Measurements from ENCODE around the gene FRMD6. TPM values are rescaled to one million over a fixed set of nuclear protein-coding genes. Genes with fewer than 3 reads are reported as not detected.
"Not testable (repeated sequence)": the region's sequence is repeated elsewhere in the genome, so short reads cannot be mapped to it uniquely, and the experiment has no call there.

Gene FRMD6
- polyA plus RNA-seq, 3 donors: 17.7 to 20.5 (median 19.6) TPM

DNA sequence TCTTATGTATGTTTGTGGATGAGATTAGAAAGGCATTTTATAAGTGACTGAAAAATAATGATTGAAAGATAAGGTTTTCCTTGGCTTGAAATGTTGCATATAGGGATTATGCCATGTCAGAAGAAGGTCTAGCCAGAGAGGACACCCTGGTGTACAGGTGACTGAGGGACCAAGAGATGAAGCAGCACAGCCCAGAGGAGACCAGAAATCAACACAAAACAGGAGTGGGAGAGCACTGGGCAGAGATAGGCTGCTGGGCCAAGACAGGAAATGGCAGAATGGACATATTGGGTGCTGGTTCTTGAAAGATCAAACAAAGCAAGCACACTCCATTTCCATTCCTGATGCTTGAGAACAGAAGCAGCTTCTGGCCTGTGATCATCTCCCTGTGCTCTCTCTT lies 24.4 kb upstream of the FRMD6 start:
- no peak for DNase-seq (ENCODE audit: low read depth in 3 of 3, low spot score in 2 of 3)

DNA sequence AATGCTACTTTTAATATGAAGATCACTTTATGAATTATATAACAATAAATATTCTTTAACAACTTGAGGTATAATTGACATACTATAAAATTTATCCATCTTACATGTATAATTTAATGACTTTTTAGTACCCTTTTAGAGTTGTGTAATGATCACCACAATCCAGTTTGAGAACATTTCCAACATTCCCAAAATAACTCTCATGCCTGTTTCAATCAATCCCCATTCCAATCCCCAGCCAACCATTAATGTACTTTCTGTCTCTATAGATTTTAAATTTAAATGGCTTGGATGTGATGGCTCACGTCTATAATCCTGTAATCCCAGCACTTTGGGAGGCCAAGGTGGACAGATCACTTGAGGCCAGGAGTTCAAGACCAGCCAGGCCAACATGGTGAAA lies 23.5 kb upstream of the FRMD6 start:
- no peak for DNase-seq (ENCODE audit: low read depth in 3 of 3, low spot score in 2 of 3)

DNA sequence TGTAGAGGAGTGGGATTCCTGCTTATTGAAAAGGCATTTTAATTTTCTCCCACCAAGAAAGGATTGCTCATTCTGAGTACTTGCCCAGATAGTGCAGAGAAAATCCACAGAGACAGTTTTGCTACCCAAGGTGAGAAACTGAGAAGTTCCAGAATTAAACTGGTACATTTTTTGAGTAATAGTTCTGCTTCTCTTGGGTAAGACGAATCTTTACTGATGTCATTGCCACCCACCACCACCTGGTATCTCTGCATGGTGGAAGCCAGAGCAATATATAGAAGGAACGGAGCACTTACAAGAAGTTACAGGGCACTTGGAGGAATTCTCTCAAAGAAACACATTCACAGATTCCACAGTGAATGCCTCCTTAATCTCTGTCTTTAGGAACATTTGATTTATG lies 20.7 kb upstream of the FRMD6 start:
- DNase-seq (ENCODE audit: low read depth in 3 of 3, low spot score in 2 of 3): no peak

DNA sequence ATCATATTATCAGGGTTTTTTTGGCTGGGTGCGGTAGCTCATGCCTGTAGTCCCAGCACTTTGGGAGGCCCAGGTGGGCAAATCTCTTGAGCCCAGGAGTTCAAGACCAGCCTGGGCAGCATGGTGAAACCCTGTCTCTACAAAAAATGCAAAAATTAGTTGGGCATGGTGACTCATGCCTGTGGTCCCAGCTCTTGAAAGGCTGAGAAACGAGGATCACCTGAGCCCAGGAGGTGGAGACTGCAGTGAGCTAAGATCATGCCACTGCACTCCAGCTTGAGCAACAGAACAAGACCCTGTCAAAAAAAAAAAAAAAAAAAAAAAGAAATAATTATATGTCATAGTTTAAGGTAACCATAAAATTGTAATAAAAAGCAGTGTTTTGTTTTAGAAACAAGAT lies 18.4 kb upstream of the FRMD6 start:
- DNase-seq (ENCODE audit: low read depth in 3 of 3, low spot score in 2 of 3): not testable (repeated sequence)

DNA sequence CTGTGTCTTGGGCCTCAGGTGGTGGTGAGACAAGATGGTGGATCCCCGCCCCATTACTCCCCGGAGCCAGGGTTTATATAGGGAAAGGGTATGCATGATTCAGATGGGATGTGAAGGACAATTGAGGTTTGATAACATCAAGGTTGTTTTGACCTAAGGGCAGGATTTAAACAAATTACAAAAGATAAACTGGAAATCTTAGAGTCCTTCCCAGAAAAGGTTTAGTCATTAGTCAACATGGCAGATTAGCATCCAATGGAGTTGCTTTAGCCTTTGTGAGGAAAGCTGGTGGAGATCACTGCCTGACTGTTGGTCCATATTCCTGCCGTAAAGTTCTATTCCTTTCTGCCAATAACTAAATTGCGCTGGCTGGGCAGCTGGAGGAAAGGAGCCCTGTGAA lies 15.6 kb upstream of the FRMD6 start:
- DNase-seq (ENCODE audit: low read depth in 3 of 3, low spot score in 2 of 3): no peak

DNA sequence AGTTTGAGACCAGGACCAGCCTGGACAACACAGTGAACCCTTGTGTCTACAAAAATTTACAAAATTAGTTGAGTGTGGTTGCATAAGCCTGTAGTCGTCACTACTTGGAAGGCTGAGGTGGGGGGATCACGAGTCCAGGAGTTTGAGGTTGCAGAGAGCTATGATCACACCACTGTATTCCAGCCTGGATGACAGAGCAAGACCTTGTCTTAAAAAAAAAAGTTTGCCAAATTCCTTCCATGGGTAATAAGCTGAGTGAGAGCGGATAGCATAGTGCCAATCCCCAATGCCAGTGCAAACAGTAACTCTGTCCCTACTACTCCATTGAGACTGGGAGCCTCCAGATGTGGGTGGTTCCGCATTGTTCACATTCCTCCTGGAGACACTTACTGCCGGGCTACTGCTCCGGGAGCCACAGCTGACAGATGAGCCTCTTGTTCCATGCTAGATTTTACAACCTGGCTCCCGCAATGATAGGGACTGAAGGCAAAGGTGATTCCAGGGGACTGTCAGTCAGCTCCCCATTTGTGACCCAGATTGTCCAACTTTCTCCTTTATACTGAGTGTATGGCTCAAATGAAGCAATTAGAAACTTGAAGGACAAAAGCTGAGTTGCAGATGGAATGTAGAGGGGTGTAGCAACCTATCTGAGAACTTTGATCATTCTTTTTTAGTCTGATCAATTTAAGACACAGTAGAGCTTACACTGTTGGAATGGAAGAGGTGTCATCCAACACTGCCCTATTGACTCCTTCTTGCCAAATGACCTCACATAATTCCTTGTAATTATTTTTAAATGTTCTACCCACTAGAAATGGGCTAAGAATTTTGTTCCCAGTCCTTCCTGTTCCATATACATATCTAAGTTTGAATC lies 13.4 kb upstream of the FRMD6 start:
- DNase-seq (ENCODE audit: low read depth in 3 of 3, low spot score in 2 of 3): no peak

DNA sequence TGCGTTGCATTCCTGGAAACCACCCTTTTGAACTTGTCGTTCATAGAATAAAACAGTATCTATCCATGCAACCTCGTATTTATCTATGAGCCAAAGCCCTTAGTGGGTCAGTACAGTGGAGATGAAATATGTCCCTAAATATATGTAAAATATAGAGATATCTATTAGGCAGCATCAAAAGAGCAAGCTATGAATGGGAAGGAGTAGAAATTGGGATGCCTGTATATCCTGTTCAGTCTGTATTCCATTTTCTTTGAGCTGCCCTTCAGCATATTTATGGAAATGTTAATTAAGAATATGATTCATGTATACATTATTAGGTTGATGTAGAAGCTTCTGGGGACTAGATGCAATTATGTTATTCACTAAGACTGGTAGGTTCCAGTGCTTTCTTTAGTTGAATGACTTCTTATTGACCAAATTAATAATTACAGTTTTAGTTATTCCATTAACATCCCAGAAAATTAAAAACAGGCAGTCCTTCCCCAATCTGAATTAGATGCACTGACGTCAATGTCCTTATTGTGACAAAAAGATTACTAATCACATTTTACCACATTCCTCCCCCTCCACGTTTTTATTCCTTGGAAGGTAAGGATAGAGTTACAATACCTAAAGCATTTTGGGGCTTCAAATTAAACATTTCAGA lies 11.9 kb upstream of the FRMD6 start:
- no peak for DNase-seq (ENCODE audit: low read depth in 3 of 3, low spot score in 2 of 3)

DNA sequence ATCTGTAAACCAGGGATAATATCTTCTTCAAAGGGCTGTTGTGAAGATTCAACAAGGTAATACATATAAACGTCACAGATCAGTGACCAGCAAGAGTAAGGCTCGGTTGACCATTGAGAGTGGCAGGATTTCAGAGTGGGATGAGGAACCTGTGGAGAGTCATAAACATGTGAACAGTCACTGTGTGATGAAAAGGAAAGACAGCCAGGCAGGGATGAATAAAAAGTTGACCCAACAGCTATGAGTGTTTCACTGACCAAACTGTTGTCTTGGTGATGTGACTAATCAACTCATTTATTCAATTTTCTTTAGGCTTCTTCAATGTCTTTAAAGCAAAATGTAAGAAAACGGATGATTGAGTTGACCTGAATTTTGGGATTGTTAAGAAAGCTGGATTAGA lies 8.6 kb upstream of the FRMD6 start:
- no peak for DNase-seq (ENCODE audit: low read depth in 3 of 3, low spot score in 2 of 3)

DNA sequence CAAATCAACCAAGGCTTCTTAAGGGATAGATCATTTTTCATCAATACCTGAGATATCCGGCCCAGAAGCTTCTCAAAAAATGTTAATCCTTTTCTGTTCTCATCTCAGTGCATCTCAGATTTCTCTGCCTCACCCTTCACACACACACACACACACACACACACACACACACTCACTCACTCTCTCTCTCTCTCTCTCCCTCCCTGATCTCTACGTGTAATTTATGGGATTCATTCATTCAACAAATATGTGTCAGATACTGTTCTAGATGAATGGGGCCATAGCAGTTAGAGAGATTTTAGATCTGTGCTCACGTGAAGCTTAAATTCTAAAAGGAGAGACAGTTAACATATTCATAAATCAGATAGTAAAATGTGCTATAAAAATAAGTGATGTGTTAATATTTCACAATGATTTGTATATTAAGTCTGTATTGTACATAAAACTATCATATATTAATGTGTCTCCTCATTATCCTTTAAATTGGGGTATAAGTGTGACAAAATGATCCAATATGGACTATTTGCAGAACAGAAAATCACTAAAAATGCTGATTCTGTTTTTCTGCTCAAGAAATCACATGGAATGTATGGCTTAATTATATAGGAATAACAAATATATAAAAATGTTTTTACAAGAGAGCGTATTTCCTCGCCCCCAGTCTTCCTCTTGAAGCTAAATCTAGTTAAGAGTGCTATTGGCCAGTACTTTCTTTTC lies 7.3 kb upstream of the FRMD6 start:
- no peak for DNase-seq (ENCODE audit: low read depth in 3 of 3, low spot score in 2 of 3)

DNA sequence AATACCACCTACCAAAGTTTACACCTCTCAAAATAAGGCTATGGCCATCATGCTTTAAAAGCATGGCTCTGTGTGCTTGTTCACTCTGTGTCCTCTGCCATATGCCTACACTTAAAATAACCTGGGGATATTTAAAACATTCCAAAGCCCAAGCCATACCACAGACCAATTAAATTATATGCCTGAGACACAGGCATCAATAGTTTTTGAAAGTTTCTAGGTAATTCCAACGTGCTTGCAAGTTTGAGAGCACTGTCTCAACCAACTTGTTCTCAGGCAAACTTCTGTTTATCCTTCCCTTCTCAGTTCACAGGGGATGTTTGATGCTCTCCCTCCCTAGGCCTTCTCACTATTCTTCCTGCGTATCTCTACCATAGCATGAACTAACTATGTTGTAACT lies 3.4 kb upstream of the FRMD6 start:
- DNase-seq (ENCODE audit: low read depth in 3 of 3, low spot score in 2 of 3): no peak

DNA sequence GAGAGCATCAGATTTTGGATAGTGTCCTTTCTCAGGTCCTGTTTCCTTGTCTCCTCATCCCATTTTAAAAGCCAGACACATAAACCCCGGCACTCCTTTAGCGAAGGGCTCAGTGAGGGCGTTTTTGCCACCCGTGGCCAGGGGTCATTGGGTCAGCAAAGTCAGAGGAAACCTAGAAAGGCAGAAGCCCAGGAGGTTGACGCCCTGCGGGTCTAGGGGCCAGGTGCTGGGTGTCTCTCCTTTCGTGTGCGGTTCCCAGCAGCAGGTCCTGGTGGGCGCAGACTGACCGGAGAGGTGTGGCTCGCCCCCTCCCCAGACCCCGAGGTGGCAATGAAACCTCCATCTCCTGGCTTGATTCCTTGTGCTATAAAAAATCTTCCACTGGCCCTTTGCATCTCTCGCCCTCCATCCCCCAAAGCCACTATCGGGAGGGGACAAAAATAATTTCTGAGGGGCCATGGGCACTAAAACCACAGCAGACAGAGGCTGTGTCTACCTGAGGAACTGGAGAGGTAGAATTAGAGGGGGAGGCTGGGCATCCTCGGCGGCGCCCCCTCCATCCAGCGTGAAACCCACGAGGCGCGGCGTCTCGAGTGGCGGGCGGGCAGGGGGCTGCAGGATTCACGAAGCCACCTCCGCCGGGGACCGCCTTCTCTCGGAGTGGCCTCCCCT lies 858 bp upstream of the FRMD6 start:
- DNase-seq (ENCODE audit: low read depth in 3 of 3, low spot score in 2 of 3): no peak

DNA sequence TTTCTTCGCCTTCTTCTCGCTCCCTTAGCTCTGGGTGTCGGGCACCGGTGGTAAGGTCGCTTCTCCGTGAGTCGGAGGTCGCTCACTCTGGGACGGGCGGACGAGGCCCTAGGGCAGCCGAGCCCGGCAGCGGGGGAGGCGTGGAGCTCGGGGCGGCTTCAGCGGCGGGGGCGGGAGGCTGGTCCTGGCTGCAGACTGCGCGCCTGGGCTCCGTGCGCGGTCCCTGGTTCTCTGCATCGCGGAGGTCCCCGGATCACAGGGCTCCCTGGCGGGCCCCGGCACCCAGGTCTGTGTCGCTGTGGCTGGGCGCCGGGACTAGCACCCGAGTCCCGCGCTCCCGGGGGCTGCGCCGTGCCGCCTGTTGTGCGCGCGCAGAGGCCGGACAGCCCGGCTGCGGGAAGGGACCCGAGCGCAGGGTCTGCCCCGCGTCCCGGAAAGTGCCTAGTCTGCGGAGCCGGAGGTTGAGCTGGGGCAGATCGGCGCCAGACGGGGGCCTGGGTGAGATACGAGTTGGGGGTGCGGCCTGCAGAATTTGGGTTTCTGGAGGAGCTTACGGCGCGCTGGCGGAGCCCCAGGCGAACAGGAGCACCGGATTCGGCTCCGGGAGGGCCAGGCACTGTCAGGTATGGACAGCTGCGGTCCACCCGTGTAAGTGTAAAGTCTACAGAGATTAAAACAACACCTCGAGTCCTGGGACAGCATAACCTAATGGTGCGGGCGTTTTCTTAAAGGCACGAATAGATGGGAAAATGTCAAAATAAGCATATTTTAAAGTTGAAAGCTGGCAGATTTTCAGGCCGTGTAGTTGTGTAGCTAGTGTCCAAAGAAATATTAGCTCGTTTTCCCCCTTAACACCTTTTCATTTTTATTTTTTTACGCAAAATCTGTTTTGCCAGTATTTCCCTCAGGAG lies 713 bp downstream of the FRMD6 start:
- no peak for DNase-seq (ENCODE audit: low read depth in 3 of 3, low spot score in 2 of 3)

DNA sequence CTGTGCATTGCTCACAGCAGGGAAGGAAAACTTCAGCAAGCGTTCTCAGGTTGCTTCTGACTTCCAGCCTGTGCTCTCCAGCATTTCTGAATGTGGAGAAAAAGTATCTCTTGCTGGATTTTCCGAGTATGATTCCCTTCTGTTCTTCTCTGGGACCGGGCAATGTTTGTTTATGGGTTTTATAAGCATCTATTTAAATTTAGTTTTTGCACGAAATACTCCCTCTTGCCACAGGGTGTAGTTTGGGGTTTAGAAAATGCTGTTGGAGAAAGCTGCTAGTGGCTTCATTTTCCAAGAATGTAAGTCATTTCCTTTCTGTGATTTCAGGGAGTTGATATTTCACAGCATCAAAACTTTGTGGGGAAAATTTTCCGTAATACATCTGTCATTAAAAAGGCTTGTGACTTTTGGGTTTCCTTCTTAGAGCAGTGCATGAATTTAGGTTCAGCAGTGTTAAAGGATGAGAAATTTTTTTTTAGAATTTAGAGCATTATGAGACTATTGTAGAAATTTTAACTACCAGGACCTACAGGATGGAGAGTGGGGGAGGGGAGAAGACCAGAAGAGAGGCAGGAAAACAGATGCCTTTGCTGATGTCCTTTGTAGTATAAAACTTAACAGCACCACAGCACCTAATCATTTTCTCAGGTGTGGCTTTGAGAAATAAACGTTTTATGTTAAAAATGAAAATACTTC lies 1.5 kb downstream of the FRMD6 start:
- DNase-seq (ENCODE audit: low read depth in 3 of 3, low spot score in 2 of 3): peak in 2 of 3 donors; percentile 40 to 56

DNA sequence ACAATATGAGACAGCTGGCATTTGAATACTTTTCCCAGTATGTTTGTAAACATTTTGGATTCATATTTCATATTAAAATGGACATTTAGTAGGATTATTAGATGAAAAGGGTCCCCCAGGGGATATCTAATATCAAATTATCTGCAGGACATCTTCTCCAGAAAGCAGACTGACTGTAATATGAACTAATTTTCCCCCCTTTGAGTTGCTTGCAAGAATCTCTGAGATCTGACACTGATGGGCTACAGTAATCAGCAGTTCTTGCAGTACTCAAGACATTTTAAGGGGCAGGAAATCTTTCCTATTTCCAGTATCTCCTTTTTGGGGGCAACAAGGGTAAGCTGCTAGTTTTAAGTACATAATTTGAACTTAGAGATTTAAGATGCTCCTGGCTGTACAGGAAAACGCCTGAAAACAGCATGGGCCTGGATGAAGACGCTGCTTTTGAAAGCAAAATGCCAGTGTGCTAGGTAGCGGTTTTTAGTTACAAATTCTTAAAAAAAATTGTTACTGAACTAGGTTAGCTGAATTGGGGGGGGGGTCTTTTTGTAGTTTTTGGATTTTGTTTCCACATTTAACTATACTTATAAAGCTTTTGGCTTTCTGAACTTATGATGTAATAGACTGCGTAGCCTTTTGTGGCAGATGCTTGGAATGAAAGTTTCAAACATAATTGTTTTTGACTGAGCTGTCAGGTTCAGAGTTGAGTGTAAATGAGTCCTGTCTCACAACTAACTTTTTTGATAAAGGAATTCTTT lies 2.2 kb downstream of the FRMD6 start:
- DNase-seq (ENCODE audit: low read depth in 3 of 3, low spot score in 2 of 3): no peak

DNA sequence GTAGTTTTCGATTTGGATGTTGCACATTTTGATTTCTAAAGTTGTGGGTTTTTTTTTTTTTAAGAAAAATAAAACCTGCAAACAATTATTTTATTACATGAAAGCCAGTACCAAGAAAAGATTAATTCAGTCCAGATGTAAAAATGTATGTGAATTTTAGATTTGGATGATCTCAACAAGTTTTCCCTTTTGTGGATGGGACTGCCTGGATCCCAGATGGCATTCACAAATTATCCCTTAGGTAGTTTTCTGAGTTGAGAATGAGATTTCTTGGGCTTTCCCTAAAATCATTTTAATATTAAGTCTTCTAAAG lies 2.8 kb downstream of the FRMD6 start:
- no peak for DNase-seq (ENCODE audit: low read depth in 3 of 3, low spot score in 2 of 3)

DNA sequence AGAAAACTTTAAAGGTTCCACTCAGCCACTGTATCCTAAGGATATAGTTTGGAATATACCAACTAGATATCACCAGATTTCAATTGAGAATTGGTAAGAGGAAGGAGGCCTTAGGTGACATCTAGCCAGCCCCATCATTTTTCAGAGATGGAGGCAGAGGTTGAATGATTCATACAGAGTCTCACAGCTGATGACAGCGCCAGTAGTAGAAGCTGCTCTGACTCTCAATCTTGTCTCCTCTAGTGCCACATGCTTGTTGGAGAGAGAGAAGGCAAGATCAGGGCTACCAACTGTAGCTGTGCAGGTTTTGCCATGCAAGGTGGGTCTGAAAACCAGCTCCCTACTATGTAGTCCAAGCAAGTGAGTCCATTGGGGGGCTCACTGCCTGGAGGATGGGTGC lies 6.1 kb downstream of the FRMD6 start:
- DNase-seq (ENCODE audit: low read depth in 3 of 3, low spot score in 2 of 3): no peak

DNA sequence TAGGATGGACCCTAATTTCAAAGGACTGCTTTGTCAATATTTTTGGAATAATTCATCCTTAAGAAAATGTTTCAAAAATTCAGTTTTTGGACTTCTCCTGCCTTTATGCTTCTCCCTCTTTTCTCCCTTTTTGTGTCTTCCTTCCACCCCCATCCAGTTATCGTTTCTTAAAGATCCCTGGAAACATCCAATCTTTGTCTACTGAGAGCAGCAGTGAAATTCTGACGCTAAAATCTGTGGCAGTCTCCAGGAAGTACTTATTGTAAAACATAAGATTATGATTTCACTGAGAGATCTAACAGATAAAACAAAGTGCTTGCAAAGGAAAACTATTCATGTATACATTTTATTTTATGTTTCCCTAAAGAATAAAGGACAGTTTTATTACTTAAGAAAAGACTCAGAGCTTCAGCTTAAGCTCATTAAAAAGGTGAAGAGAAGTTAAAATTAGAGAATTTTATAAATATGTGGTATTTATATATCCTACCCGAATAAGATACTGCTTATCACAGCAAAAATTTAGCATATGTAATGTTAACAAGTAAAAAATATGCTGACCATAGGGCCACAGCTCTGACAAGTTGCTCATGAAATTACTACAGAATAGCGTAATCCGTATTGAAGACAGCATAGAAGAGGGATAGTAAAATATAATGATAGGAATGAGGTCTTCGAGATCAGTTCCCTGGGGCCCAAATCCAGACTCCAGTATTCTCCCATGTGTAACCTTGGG lies 6.9 kb downstream of the FRMD6 start:
- no peak for DNase-seq (ENCODE audit: low read depth in 3 of 3, low spot score in 2 of 3)

DNA sequence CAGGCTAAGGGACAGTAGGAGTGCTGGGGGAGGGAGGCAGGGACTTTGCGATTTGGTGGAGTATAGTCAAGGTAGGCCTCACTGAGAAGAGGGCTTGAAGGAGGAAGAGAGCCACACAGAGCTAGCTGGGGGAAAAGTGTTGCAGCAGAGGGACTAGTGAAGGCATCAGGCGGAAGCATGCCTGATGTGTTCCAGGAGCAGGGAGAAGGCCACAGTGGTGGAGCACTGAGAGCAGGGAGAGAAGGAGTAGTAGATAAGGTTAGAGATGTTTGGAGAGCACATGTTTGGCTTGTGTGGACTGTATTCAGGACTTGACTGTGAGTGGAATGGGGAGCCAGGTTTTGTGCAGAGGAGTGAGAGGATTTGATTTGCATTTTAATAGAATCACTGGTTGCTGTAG lies 9.0 kb downstream of the FRMD6 start:
- no peak for DNase-seq (ENCODE audit: low read depth in 3 of 3, low spot score in 2 of 3)
